ENCODE results near the gene HUWE1.
A peak's percentile ranks its signal among the peaks of the same experiment; 100 is the strongest.

DNA sequence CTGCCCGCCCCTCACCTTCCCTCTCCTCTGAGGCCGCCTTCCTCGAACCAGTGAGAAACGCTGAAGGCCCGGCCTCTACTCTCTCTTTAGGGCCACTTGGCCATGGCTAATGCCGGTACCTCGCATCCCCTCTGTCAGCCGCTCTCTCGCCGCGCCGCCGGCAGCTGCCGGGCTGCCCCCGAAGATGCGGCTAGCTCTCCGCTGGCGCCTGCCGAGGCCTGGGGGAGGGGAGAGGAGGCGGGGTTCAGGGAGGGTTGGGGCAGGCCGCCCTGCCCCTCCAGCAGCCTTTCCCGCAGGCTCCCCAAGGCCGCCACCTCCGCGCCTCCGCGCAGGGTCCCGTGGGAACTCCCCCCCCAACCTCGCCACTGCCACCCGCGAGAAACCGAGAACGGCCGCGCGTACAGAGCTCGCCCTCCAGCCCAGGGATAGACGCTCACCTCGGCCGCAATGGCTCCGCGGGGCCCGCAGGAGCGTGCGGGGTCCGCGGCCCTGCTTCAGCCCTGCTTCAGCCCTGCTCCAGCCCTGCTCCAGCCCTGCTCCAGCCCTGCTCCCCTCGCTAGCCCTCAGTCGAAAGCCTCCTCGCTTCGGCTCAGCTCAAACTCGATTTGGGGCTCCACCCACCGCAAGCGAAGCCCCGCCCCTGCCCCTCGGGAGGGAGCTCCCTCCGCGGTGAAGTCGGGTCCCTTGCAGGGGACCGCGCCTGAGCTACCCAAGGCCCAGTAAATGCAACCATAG lies at the start of gene HUWE1:
- TF ChIP-seq CTCF (IDR thresholded peaks at IDR 0.05) (no peak), POLR2A (IDR thresholded peaks at IDR 0.05) (peak; percentile 55)
